Inferior parietal cortex (tissue), 1 donor: ENCODE data around the gene RNASEL.
A peak's percentile ranks its signal among the peaks of the same experiment; 100 is the strongest.

Source experiments
- DNase-seq: peaks from one replicate; pipeline ENCODE4 v3.0.0-alpha.2; 2016; ENCODE audit errors: extremely low spot score

RNASEL gene

GRCh38 chr1:182600745-182601415, 11.8 kb upstream of the RNASEL start:
- DNase-seq, result no peak

- no peak for DNase-seq
Observed at GRCh38 chr1:182600036-182600713, 11.1 kb upstream of the RNASEL start.

GRCh38 chr1:182599339-182599738, 10.3 kb upstream of the RNASEL start:
- no peak for DNase-seq

GRCh38 chr1:182598296-182598695, 9.2 kb upstream of the RNASEL start:
- DNase-seq, result no peak

- DNase-seq, result no peak
Observed at GRCh38 chr1:182596934-182597333, 7.9 kb upstream of the RNASEL start.

- peak; percentile 71 for DNase-seq
Observed at GRCh38 chr1:182595641-182596240, 6.7 kb upstream of the RNASEL start.

- DNase-seq, result no peak
Observed at GRCh38 chr1:182589931-182590330, 875 bp upstream of the RNASEL start.

GRCh38 chr1:182589520-182589919, 464 bp upstream of the RNASEL start:
- no peak for DNase-seq

GRCh38 chr1:182587666-182588499, 1.2 kb downstream of the RNASEL start:
- no peak for DNase-seq

GRCh38 chr1:182587093-182587492, 2.0 kb downstream of the RNASEL start:
- DNase-seq, result no peak

- no peak for DNase-seq
Observed at GRCh38 chr1:182586380-182586779, 2.7 kb downstream of the RNASEL start.

- no peak for DNase-seq
Observed at GRCh38 chr1:182584746-182585145, 4.3 kb downstream of the RNASEL start.

- DNase-seq, result no peak
Observed at GRCh38 chr1:182580736-182581135, 8.3 kb downstream of the RNASEL start.

GRCh38 chr1:182575540-182576149, 13.4 kb downstream of the RNASEL start:
- DNase-seq, result no peak

- DNase-seq, result no peak
Observed at GRCh38 chr1:182574156-182574555, 14.9 kb downstream of the RNASEL start.

- DNase-seq, result no peak
Observed at GRCh38 chr1:182570611-182570970, 18.5 kb downstream of the RNASEL start.

GRCh38 chr1:182569939-182570610, 19.0 kb downstream of the RNASEL start:
- DNase-seq, result no peak

- DNase-seq, result no peak
Observed at GRCh38 chr1:182568647-182569284, 20.3 kb downstream of the RNASEL start.

GRCh38 chr1:182567629-182568028, 21.4 kb downstream of the RNASEL start:
- no peak for DNase-seq

- DNase-seq, result no peak
Observed at GRCh38 chr1:182565537-182565936, 23.5 kb downstream of the RNASEL start.
